Mucosa of rectum (tissue), 2 donors: ENCODE results near the gene TBC1D2B.
A peak's percentile ranks its signal among the peaks of the same experiment; 100 is the strongest.

Source experiments
- H3K27ac ChIP-seq, 2 donors: one replicate each; pipeline ENCODE4 v1.7.0; 2013; ENCODE audit warnings: inconsistent platforms in 2 of 2, low read depth in 2 of 2, low read length in 2 of 2
- H3K27me3 ChIP-seq, 2 donors: one replicate each; pipeline ENCODE4 v1.7.0; 2013; ENCODE audit warnings: low read length in 2 of 2; ENCODE audit not compliant: control insufficient read depth in 2 of 2, insufficient read depth in 2 of 2
- H3K36me3 ChIP-seq, 2 donors: one replicate each; pipeline ENCODE4 v1.7.0; 2013; ENCODE audit warnings: low read length in 2 of 2; ENCODE audit not compliant: control insufficient read depth in 2 of 2, insufficient read depth in 2 of 2
- H3K4me1 ChIP-seq, 2 donors: one replicate each; pipeline ENCODE4 v1.7.0; 2013; ENCODE audit warnings: low read length in 2 of 2, mild to moderate bottlenecking in 1 of 2; ENCODE audit not compliant: control insufficient read depth in 2 of 2, insufficient read depth in 2 of 2
- H3K4me3 ChIP-seq, 2 donors: one replicate each; pipeline ENCODE4 v1.7.0; 2013; ENCODE audit warnings: low read length in 2 of 2
- H3K9ac ChIP-seq, 2 donors: one replicate each; pipeline ENCODE4 v1.7.0; 2013; ENCODE audit warnings: low read length in 2 of 2, low read depth in 1 of 2, mild to moderate bottlenecking in 1 of 2
- H3K9me3 ChIP-seq, 2 donors: one replicate each; pipeline ENCODE4 v1.7.0; 2013; ENCODE audit warnings: low read length in 2 of 2; ENCODE audit not compliant: control insufficient read depth in 2 of 2
- donor health status: healthy.
- donor health status: Normal muscosa, but diverticular disease.

TBC1D2B gene

DNA sequence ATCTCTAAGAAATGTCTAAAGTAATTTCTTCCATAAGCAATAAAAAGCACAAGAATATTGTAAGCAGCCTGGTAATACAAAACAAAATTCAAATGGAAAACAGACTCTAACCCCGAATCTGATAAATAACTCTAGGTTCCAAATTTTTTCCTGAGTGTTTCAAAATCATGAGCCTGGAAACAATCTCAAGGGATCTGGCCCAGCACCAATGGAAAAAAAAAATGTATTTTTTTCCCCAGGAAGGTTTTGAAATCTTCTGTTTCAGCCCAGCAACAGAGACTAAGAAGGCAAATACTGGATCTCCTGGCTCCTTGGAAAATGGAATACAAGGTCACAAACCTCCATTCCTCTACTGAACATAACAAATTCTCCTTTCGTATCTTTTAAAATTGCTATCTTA is 13.0 kb downstream of the TBC1D2B start:
- peaks cover 62 to 66% of the 10 kb centered on the region in 2 donors for H3K4me1 ChIP-seq
- H3K9ac ChIP-seq, result no peak overlapping the region

DNA sequence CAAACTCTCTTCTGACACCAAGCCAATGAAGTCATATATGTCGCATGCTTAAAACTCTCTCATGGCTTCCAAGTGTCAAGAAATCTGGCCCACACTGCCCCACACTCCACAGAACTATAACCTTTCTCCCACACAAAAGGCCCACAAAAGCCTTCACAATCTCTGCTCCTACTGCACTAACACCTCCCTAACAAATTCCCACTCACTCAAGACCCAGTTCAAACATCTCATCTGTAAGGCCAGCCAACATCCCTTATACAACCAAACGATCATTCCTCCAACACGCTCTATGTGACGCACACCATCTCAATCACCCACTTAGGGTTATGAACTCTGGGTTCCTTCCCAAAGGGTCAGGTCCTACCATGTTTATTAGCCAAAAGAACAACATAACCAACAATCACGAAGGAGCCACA is 13.5 kb downstream of the TBC1D2B start:
- Histone ChIP-seq H3K4me1 (peaks cover 61 to 66% of the 10 kb centered on the region in 2 donors), H3K27me3 (no peaks in the 10 kb centered on the region), H3K27ac (peak overlapping the region; percentile 60 to 75), H3K4me3 (no peak overlapping the region), H3K36me3 (no peaks in the 10 kb centered on the region), H3K9me3 (no peaks in the 10 kb centered on the region), H3K9ac (no peak overlapping the region)

More for the DNA sequence above, 13.0 kb downstream of the TBC1D2B start:
- Histone ChIP-seq H3K27ac (peak overlapping the region; percentile 75 to 83), H3K9me3 (no peaks in the 10 kb centered on the region), H3K36me3 (no peaks in the 10 kb centered on the region), H3K27me3 (no peaks in the 10 kb centered on the region), H3K4me3 (no peak overlapping the region)

DNA sequence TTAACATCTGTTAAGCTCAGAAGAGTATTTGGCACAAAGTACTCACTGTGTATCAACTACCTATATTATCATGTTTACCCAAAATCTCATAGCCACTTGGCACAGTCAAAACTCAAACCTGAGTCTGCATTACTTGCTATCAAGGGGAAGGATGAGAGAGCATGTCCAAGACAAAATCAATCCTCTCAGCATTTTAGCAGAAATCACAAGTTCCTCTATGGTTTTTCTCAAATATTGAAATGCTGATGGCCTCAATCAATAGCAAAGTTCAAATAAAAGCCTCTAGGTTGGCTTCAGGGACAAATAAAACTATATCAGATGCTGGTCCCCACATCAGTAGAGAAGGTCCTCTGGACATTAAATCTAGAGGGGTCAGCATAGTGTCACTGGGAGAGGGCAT is 14.3 kb downstream of the TBC1D2B start:
- H3K9me3 ChIP-seq, result no peaks in the 10 kb centered on the region
- H3K27me3 ChIP-seq, result no peaks in the 10 kb centered on the region
- peaks cover 60 to 64% of the 10 kb centered on the region in 2 donors for H3K4me1 ChIP-seq
- no peak overlapping the region for H3K4me3 ChIP-seq
- no peaks in the 10 kb centered on the region for H3K36me3 ChIP-seq
- peak overlapping the region; percentile 60 to 75 for H3K27ac ChIP-seq
- no peak overlapping the region for H3K9ac ChIP-seq

DNA sequence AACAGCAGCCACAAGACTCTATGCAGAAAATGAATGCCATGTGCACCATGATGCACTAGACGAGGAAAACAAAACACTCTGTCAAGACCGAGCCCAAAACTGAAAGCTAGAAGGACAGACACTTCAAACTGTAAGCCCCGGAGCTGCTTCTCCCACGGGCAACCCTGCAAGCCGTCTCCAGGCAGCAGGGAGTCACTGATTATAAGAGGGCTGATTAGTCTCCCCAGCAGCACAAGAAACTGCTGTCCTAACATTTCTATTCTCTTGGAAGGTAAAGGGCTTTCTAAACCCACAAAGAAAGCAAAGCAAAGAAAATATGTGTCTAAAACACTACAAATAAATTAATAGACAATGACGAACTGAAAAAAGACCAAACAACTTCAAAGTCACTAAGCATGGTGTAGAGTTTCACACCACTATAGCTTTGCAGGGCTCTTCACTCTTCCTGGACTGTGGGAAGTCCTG is 15.5 kb downstream of the TBC1D2B start:
- peak overlapping the region in 1 of 2 donors; percentile 59 for H3K4me3 ChIP-seq
- no peaks in the 10 kb centered on the region for H3K36me3 ChIP-seq
- H3K27me3 ChIP-seq, result no peaks in the 10 kb centered on the region
- H3K9ac ChIP-seq, result no peak overlapping the region
- no peaks in the 10 kb centered on the region for H3K9me3 ChIP-seq
- peak overlapping the region; percentile 53 to 65 for H3K27ac ChIP-seq
- H3K4me1 ChIP-seq, result peaks cover 50 to 55% of the 10 kb centered on the region in 2 donors

DNA sequence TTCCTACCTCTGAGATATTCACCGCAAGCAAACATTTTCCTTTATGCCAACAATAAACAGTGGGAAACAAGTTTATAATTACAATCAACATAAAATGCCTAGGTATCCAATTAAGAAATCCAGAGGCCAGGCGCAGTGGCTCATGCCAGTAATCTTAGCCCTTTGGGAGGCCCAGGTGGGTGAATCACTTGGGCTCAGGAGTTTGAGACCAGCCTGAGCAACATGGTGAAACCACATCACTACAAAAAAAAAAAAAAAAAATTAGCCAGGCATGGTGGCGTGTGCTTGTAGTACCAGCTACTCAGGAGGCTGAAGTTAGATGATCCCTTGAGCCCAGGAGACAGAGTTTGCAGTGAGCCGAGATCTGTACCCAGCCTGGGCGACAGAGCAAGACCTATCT is 17.3 kb downstream of the TBC1D2B start:
- no peaks in the 10 kb centered on the region for H3K27me3 ChIP-seq
- no peak overlapping the region for H3K9ac ChIP-seq
- peak overlapping the region; percentile 0 to 39 for H3K27ac ChIP-seq
- H3K4me1 ChIP-seq, result peaks cover 52 to 56% of the 10 kb centered on the region in 2 donors
- H3K4me3 ChIP-seq, result no peak overlapping the region
- no peaks in the 10 kb centered on the region for H3K36me3 ChIP-seq
- H3K9me3 ChIP-seq, result no peaks in the 10 kb centered on the region

DNA sequence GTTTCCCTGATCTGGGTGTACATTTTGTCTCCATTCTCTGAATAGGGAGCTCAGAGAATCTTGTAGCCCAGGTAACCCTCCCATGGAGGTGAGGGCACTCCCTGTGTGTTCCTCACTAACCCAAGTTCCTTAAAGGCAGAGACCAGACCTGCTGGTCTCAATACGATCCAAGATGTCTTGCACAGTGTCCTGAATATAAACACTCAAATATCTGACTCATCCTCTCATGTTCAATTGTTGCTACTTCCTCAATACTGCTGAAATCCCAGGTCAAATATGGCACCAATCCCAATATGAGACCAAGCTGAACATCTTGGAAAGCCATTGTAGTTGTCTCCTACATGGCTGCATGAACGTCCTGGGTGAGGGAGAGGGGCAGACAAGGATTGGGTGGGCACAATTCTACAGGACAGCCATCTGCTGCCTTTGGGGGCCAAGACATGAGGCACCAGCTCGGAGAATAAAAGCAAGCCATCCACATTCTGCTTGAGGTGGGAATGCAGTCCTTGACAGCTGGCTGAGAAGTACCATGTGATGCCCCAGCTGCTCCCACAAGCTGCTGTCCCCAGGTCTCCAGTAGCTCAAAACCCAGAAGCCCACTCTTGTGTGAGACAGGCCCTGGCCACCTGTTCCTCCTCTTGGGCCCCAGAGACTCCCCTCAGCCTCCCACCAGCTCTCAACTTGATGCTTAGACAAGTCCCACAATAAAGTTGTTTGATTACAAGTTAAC is 18.2 kb downstream of the TBC1D2B start:
- no peak overlapping the region for H3K4me3 ChIP-seq
- H3K27ac ChIP-seq, result peak overlapping the region; percentile 19 to 39
- no peaks in the 10 kb centered on the region for H3K36me3 ChIP-seq
- no peaks in the 10 kb centered on the region for H3K27me3 ChIP-seq
- H3K9ac ChIP-seq, result no peak overlapping the region
- H3K9me3 ChIP-seq, result no peaks in the 10 kb centered on the region
- peaks cover 50 to 55% of the 10 kb centered on the region in 2 donors for H3K4me1 ChIP-seq

DNA sequence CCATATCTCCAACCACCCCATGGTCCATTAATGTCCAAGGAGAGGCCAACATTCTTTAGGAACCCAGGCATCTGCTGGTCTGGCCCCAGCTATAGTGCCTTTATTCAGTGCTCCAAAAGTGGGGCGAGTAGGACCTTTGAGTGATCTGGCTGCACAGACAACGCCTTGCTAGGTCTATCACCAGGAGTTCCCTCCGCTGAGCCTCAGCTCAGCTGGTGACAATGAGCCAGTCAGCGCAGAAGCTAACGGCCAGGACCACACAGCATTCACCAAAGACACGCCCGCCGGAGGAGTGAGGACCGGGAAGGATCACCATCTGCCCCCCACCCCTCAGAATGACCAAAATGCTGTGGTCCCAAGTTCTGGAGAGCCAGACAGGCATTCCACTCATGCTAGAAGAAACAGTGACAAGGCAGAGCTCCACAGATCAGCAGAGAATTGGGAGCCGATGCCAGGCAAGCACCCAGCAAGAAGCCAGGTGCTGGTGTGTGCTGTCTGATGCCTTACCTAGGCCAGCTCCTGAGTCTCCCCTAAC is 19.0 kb downstream of the TBC1D2B start:
- no peaks in the 10 kb centered on the region for H3K9me3 ChIP-seq
- no peaks in the 10 kb centered on the region for H3K27me3 ChIP-seq
- H3K4me3 ChIP-seq, result no peak overlapping the region
- peak overlapping the region; percentile 1 to 39 for H3K27ac ChIP-seq
- peaks cover 3 to 6% of the 10 kb centered on the region in 2 donors for H3K36me3 ChIP-seq
- H3K9ac ChIP-seq, result no peak overlapping the region
- H3K4me1 ChIP-seq, result peaks cover 43 to 49% of the 10 kb centered on the region in 2 donors

DNA sequence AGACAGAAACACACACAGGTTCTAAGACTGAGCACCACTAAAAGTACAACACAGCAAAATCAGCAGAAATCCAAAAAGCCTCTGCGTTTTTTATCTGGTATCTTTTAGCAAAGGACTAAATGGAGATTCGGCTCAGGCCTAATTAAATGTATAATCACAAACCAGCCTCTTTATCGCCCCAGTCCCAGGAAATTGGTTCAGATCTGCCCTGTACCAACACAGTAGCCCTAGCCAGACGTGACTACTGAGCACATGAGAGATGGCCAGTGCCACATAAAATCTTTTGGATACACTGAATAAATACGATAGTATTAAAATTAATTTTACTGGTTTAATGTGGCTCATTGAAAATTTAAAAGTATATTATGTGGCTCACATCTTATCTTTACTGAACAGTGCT is 19.7 kb downstream of the TBC1D2B start:
- no peak overlapping the region for H3K27ac ChIP-seq
- H3K4me3 ChIP-seq, result no peak overlapping the region
- no peaks in the 10 kb centered on the region for H3K27me3 ChIP-seq
- H3K36me3 ChIP-seq, result peaks cover 10 to 12% of the 10 kb centered on the region in 2 donors
- H3K9ac ChIP-seq, result no peak overlapping the region
- H3K4me1 ChIP-seq, result peaks cover 42 to 45% of the 10 kb centered on the region in 2 donors
- H3K9me3 ChIP-seq, result no peaks in the 10 kb centered on the region

DNA sequence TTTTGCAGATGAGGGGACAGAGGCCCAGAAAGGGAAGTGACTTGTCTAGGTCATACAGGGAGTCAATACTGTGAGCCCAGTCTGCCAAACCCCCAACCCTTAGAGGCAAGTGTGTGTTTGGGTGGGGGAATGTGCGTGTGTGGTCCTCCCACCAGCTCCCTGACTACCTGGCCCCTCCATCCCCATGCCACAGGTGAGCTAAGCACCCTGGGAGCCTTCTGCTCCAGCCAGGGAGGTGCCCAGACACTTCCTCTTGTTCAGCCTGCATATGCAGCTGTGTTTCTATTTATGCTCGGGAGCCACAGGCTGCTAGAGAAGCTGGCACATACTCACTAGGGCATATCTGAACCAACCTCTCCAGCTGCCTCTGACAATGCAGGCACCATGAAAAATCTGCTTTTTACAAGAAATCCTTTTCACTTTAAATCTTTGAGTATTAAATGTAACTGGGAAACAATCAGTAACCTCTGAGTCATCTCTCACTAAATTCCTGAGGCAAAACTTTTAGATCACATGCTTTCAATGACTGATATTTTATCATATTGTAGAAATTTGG is 20.7 kb downstream of the TBC1D2B start:
- H3K4me3 ChIP-seq, result peak overlapping the region in 1 of 2 donors; percentile 16
- peaks cover 11 to 12% of the 10 kb centered on the region in 2 donors for H3K36me3 ChIP-seq
- peak overlapping the region; percentile 8 to 59 for H3K9ac ChIP-seq
- H3K27ac ChIP-seq, result peak overlapping the region; percentile 82 to 85
- H3K4me1 ChIP-seq, result peaks cover 44 to 45% of the 10 kb centered on the region in 2 donors
- no peaks in the 10 kb centered on the region for H3K9me3 ChIP-seq
- H3K27me3 ChIP-seq, result no peaks in the 10 kb centered on the region
